HepG2 (cell line): ENCODE measurements around the gene TCF20. TPM values are rescaled to one million over a fixed set of nuclear protein-coding genes. Genes with fewer than 3 reads are reported as not detected.

Source experiments
- ATF1 ChIP-seq: IDR thresholded peaks from 2 replicates; pipeline ENCODE4 v1.6.1; 2016; ENCODE audit warnings: mild to moderate bottlenecking, control low read depth
- CBX2 ChIP-seq, 2 experiments: fragments of 200-600 bp in 1 of 2; sonication (generic); formaldehyde crosslinking in 1 of 2; IDR thresholded peaks; 2 replicates each; pipeline versions ENCODE4 v1.7.0 to v1.8.1; 2018 to 2022; ENCODE audit warnings: low read depth in 2 of 2, low read length in 1 of 2, mild to moderate bottlenecking in 1 of 2, missing genetic modification reagents in 1 of 2
- CEBPB ChIP-seq: IDR thresholded peaks from 2 replicates; pipeline ENCODE4 v1.6.1; 2011; ENCODE audit warnings: low read depth, low read length, improper control_type of control experiment, borderline replicate concordance
- HOXA7 ChIP-seq: sonication (generic); formaldehyde crosslinking; IDR thresholded peaks from 2 replicates; pipeline ENCODE4 v1.8.1; 2022; ENCODE audit warnings: mild to moderate bottlenecking, missing genetic modification reagents, moderate library complexity
- HOXD1 ChIP-seq: sonication (generic); formaldehyde crosslinking; IDR thresholded peaks from 2 replicates; pipeline ENCODE4 v1.5.0; 2020; ENCODE audit warnings: missing genetic modification reagents
- NFKB2 ChIP-seq: sonication (generic); formaldehyde crosslinking; IDR thresholded peaks from 2 replicates; pipeline ENCODE4 v1.4.0; 2020; ENCODE audit warnings: missing genetic modification reagents, borderline replicate concordance
- PTBP1 ChIP-seq: fragments of 200-400 bp; formaldehyde crosslinking; IDR thresholded peaks from 2 replicates; pipeline ENCODE4 v1.6.1; 2018; ENCODE audit warnings: low read length, low read depth; ENCODE audit not compliant: poor library complexity, severe bottlenecking
- STAG1 ChIP-seq: sonication (generic); formaldehyde crosslinking; IDR thresholded peaks from 2 replicates; pipeline ENCODE4 v1.4.0; 2020; ENCODE audit warnings: missing genetic modification reagents
- ZNF468 ChIP-seq: sonication (generic); formaldehyde crosslinking; IDR thresholded peaks from 2 replicates; pipeline ENCODE4 v1.8.0; 2022; ENCODE audit warnings: mild to moderate bottlenecking, moderate library complexity, missing genetic modification reagents
- ZNF773 ChIP-seq: sonication (generic); formaldehyde crosslinking; IDR thresholded peaks from 2 replicates; pipeline ENCODE4 v1.4.0; 2020; ENCODE audit warnings: missing genetic modification reagents, borderline replicate concordance
- polyA plus RNA-seq, 8 experiments: library from polyadenylated mRNA; depleted of rRNA in 3 of 8; stranded (reverse) in 7 of 8; unstranded in 1 of 8; fragments of >200 nt; fragmentation: Illumina TruSeq in 4 of 8; extraction: Trizol in 4 of 8; gene quantifications; 2 replicates each; pipeline versions ENCODE4 v1.2.1 to v1.2.3, GENCODE V29; 2011 to 2016; ENCODE audit warnings: low read depth in 4 of 8, missing spikeins in 1 of 8, mixed read lengths in 1 of 8; ENCODE audit not compliant: insufficient read depth in 1 of 8
- total RNA-seq, 5 experiments: library from RNA; depleted of rRNA; stranded (reverse); fragments of >200 nt; fragmentation: Illumina TruSeq; extraction: Trizol; gene quantifications; 2 replicates each; pipeline ENCODE4 v1.2.3, GENCODE V29; 2016; ENCODE audit warnings: low read depth in 1 of 5
- TF ChIP-seq, protein P1 (sequence below): sonication (generic); formaldehyde crosslinking; IDR thresholded peaks from 2 replicates; pipeline ENCODE4; 2020; ENCODE audit warnings: missing genetic modification reagents, mild to moderate bottlenecking, borderline replicate concordance
- TF ChIP-seq, protein P2 (sequence below): sonication (generic); formaldehyde crosslinking; IDR thresholded peaks from 2 replicates; pipeline ENCODE4 v1.9.0; 2021; ENCODE audit warnings: missing genetic modification reagents, borderline replicate concordance
- TF ChIP-seq, protein P3 (sequence below): fragments of 450-650 bp; IDR thresholded peaks from 2 replicates; pipeline ENCODE4 v1.6.1; 2017; ENCODE audit warnings: mild to moderate bottlenecking
- TF ChIP-seq, protein P4 (sequence below): sonication (generic); formaldehyde crosslinking; IDR thresholded peaks from 2 replicates; pipeline ENCODE4 v1.4.0; 2020; ENCODE audit warnings: missing genetic modification reagents; ENCODE audit errors: not compliant biosample characterization

TCF20 gene
- total and polyA plus RNA-seq, 2 of the 13 experiments (the other 11 are each of a cell fraction or from before 2014, with no cell fraction given): 12.8 to 23.7 TPM

DNA sequence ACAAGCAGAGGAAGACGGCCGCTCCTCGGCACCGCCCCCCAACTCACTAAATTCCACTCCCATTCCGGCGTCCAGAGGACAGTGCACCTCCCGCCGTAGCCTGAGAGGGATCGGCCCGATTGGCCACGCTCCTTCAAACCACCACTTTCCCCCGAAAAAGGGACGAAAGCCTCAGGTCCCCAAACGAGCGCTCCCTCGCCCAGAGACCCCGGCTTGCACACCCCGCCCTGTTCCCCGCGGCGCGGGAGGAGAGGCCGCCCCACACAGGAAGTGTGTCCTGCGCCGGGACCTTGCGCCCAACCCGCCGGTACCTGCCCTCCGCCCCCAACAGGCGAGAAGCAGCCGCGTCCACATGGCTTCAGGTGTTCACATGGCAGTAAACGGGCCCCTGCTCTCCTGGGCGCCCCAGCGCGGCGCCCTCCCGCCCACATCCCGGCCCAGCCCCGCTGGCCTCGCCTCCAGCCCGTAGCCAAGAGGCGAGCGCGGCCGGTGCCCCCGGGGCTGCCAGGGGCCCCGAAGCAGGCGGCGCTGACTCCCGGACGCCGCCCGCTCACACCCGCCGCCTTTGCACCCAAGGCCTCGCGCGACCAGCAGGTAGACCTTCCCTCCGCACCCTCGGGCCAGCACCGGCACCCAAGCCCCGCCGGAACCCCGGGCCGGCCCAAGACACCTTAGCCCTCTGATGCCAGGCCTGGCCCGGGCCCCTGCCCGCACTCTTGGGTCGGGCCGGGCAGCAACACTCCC, 849 bp downstream of the TCF20 start (continued):
- TF ChIP-seq, protein P1, sequence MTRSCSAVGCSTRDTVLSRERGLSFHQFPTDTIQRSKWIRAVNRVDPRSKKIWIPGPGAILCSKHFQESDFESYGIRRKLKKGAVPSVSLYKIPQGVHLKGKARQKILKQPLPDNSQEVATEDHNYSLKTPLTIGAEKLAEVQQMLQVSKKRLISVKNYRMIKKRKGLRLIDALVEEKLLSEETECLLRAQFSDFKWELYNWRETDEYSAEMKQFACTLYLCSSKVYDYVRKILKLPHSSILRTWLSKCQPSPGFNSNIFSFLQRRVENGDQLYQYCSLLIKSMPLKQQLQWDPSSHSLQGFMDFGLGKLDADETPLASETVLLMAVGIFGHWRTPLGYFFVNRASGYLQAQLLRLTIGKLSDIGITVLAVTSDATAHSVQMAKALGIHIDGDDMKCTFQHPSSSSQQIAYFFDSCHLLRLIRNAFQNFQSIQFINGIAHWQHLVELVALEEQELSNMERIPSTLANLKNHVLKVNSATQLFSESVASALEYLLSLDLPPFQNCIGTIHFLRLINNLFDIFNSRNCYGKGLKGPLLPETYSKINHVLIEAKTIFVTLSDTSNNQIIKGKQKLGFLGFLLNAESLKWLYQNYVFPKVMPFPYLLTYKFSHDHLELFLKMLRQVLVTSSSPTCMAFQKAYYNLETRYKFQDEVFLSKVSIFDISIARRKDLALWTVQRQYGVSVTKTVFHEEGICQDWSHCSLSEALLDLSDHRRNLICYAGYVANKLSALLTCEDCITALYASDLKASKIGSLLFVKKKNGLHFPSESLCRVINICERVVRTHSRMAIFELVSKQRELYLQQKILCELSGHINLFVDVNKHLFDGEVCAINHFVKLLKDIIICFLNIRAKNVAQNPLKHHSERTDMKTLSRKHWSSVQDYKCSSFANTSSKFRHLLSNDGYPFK (CRISPR knock-in tag): peak; percentile 41; the same call in 1 of the 2 replicates
- TF ChIP-seq, protein P2, sequence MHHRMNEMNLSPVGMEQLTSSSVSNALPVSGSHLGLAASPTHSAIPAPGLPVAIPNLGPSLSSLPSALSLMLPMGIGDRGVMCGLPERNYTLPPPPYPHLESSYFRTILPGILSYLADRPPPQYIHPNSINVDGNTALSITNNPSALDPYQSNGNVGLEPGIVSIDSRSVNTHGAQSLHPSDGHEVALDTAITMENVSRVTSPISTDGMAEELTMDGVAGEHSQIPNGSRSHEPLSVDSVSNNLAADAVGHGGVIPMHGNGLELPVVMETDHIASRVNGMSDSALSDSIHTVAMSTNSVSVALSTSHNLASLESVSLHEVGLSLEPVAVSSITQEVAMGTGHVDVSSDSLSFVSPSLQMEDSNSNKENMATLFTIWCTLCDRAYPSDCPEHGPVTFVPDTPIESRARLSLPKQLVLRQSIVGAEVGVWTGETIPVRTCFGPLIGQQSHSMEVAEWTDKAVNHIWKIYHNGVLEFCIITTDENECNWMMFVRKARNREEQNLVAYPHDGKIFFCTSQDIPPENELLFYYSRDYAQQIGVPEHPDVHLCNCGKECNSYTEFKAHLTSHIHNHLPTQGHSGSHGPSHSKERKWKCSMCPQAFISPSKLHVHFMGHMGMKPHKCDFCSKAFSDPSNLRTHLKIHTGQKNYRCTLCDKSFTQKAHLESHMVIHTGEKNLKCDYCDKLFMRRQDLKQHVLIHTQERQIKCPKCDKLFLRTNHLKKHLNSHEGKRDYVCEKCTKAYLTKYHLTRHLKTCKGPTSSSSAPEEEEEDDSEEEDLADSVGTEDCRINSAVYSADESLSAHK (CRISPR knock-in tag): no peak
- peak; percentile 45; the same call in 1 of the 2 replicates for TF ChIP-seq HOXD1 (CRISPR knock-in tag)
- TF ChIP-seq ZNF468: no peak
- TF ChIP-seq, protein P3, sequence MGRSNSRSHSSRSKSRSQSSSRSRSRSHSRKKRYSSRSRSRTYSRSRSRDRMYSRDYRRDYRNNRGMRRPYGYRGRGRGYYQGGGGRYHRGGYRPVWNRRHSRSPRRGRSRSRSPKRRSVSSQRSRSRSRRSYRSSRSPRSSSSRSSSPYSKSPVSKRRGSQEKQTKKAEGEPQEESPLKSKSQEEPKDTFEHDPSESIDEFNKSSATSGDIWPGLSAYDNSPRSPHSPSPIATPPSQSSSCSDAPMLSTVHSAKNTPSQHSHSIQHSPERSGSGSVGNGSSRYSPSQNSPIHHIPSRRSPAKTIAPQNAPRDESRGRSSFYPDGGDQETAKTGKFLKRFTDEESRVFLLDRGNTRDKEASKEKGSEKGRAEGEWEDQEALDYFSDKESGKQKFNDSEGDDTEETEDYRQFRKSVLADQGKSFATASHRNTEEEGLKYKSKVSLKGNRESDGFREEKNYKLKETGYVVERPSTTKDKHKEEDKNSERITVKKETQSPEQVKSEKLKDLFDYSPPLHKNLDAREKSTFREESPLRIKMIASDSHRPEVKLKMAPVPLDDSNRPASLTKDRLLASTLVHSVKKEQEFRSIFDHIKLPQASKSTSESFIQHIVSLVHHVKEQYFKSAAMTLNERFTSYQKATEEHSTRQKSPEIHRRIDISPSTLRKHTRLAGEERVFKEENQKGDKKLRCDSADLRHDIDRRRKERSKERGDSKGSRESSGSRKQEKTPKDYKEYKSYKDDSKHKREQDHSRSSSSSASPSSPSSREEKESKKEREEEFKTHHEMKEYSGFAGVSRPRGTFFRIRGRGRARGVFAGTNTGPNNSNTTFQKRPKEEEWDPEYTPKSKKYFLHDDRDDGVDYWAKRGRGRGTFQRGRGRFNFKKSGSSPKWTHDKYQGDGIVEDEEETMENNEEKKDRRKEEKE: no peak
- TF ChIP-seq NFKB2 (CRISPR knock-in tag): peak; percentile 46; the same call in 1 of the 2 replicates
- TF ChIP-seq PTBP1: no peak
- no peak for TF ChIP-seq ATF1 (CRISPR knock-in tag)
- TF ChIP-seq, protein P4, sequence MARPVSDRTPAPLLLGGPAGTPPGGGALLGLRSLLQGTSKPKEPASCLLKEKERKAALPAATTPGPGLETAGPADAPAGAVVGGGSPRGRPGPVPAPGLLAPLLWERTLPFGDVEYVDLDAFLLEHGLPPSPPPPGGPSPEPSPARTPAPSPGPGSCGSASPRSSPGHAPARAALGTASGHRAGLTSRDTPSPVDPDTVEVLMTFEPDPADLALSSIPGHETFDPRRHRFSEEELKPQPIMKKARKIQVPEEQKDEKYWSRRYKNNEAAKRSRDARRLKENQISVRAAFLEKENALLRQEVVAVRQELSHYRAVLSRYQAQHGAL: no peak
- TF ChIP-seq CBX2 (IDR thresholded peaks at IDR 0.05; ENCODE audit: low read depth, low read length): no peak
- TF ChIP-seq CBX2 (CRISPR knock-in tag; IDR thresholded peaks at IDR 0.05; ENCODE audit: low read depth): no peak
- no peak for TF ChIP-seq HOXA7 (CRISPR knock-in tag)
- no peak for TF ChIP-seq CEBPB
- peak; percentile 16; the same call in 1 of the 2 replicates for TF ChIP-seq STAG1
- peak; percentile 51; the same call in 1 of the 2 replicates for TF ChIP-seq ZNF773 (CRISPR knock-in tag)
